GM19452 (cell line): ENCODE results near the gene TBKBP1.

Experiments
- ATAC-seq: cut with Tn5 transposase; IDR thresholded peaks from one replicate; pipeline ENCODE4 v1.9.1; 2021; ENCODE audit not compliant: unreplicated experiment

The TBKBP1 gene

DNA sequence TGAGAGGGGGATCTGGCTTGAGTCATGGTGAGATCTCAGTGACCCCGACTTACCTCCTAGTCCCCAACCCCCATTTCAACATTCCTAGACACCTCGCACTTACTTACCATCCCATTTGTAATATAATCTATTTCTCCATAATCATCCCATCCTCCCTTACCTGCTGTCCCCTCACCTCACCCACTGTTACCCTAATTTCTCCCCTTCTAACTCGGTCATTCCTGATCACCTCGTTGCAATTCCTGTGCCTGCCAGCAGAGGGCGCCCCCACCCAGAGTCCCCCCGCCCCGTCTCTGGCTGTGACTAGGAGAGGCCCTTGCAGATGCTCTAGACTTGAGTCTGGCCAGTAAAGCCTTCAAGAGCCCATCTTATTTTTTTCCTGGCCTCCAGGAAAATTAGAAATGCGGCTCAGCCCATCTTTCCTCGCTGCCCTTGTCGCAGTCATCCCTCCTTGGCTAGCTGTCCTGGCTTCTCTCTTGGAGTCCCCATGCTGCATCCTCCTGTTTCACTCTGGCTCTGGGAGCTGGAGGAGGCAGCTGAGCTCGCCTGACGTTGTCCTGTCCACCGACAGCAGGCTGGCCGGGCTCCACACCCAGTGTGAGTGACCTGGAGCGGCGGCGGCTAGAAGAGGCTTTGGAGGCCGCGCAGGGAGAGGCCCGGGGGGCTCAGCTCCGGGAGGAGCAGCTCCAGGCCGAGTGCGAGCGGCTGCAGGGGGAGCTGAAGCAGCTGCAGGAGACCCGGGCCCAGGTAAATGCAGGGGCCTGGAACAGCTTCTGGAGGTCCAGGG, 5.0 kb downstream of the TBKBP1 start:
- ATAC-seq: no peak

DNA sequence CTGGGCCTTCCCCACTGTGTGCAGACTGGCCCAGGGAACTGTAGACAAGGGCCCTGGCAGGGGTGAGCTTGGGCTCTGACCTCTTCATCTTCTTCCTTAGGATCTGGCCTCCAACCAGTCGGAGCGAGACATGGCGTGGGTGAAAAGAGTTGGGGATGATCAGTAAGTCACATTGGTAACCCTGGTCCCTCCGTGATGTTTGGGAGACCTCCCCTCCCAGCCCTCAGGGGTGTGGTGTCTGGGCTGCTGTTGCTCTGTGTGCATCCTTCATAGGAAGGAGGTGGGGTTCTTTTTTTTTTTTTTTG, 5.5 kb downstream of the TBKBP1 start:
- ATAC-seq: no peak

- no peak for ATAC-seq
Measured at GRCh38 chr17:47700471-47701449, 6.8 kb downstream of the TBKBP1 start.

- no peak for ATAC-seq
Measured at GRCh38 chr17:47701608-47702007, 7.6 kb downstream of the TBKBP1 start.

DNA sequence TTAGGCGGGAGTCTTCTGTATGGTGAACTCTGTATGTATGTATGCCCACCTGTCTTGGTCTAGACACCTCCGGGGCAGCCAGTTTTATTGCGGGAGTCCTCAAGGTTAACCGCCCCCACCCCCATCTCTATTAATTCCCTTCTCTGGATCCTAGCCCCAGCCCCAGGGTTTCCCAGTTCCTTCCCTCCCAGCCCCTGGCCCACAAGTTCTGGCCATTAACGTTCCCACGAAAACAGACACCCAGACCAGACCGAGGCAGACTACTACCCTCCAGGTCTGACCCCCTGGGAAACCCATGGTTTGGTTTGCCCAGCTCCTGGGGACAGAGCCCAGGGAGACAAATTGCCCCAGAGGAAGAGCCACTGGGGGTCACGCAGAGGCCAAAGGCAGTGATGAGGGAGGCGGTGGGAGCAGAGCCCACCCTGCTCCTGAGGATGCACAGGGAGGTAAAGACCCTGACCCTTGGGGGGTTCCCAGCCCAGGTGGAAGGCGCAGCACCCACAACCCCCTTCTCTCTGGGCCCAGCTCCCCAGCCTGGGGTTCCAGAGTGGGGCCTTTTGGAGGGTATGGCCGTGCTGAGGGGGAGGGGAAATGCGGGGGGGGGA, 8.5 kb downstream of the TBKBP1 start:
- ATAC-seq: no peak

- no peak for ATAC-seq
Measured at GRCh38 chr17:47703191-47703591, 9.2 kb downstream of the TBKBP1 start.

- ATAC-seq: no peak
Measured at GRCh38 chr17:47703671-47704070, 9.7 kb downstream of the TBKBP1 start.

DNA sequence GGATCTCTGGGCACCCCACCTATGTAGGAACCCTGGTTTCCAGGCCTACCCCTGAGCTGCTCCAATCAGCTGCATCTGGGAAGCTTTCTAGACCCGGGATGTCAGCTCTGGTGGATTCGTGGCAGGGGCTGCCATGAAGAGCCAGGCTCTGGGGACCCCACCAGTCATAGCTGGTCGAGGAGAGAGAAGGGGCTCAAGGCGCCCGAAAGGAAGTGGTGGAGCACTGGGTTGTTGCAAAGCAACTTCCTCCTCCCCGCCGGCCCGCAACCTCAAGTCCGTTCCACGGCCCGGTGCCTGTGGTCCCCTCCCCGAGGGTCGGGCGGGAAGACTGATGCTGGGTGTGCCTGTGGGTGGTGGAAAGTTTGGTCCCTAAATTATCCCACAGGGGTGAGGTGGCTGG, 10.2 kb downstream of the TBKBP1 start:
- no peak for ATAC-seq

GRCh38 chr17:47704736-47705135, 10.8 kb downstream of the TBKBP1 start:
- ATAC-seq: no peak

DNA sequence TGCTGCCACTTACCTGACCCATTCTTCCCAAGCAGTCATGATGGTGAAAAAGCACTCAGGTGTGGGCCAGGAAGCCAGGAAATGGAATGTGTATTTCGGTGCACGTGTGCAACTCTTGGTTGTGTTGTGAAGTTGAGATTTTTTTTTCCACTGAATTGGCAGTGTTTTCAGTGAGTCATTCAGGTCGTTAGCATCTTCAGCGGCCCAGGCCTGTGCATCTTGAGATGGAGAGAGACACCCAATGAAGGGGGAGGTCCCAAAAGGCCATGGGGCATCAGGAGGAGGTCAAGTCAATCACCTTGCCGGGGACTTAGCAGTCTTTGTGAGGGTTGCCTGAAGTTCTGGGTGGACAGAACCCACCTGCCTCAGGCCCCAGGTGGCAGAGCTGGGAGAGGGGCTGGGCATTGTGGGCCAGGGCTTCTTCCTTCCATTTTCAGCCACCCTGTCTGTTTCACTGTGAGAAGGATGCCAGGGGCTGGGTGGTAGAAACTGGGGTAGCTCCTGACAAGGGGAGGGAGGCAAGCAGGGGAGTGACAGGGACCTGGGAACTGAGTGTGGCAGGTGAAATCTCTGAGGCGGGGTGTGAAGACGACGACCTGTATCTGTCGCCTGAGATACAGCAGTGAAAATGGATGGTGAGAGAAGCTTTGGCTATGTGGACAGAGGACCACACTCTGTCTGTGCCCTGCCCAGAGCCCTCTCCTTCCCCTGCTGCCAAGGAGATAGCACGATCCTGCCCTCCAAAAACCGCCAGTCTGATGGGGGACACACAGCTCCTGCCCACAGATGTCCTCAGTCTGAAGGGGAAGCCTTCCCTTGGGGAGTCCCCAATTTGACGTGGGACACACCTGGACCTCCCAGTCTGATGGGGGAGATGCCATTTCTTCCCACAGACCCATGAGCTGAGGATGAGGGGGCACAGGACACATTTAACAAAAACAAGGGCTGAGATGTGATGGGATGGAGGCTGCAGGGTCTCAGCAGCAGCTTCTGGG, 11.9 kb downstream of the TBKBP1 start:
- ATAC-seq: no peak

GRCh38 chr17:47707056-47707804, 13.3 kb downstream of the TBKBP1 start:
- no peak for ATAC-seq

DNA sequence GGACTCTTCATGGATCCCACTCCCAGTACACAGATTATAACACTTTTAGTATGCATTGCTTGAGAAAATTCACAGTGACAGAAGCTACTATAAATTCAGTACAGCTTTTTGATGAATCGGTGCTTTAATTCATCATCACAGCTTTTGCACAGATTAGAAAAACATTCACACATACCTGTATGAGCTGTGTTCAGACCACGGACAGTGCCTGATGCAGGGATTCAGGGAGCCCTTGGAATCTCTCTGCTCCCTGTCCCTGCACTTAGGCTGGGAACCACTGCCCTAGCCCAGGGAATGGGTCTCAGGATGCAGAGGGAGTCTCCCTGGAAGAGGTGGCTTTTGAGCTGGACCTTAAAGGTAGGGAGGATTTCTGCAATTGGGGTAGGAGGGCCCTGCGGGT, 13.9 kb downstream of the TBKBP1 start:
- no peak for ATAC-seq

DNA sequence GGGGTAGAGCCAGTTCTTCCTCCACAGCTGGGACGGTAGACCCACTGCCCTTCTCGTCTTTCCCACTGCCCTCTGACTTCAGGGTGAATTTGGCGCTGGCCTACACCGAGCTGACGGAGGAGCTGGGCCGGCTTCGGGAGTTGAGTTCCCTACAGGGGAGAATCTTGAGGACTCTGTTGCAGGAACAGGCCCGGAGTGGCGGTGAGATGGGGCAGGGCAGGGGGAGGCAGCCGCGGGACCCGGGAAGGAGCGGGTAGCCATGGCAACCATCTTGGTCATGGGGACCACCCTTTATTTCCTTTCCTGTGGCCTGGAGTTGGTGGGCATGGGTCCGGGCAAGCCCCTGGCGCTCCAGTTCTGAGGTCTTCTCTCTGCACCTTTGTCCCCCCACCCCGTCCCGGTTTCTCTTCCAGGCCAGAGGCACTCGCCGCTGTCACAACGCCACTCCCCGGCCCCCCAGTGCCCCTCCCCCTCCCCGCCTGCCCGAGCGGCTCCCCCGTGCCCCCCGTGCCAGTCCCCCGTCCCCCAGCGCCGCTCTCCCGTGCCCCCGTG, 14.4 kb downstream of the TBKBP1 start:
- no peak for ATAC-seq

GRCh38 chr17:47708864-47709541, 15.0 kb downstream of the TBKBP1 start:
- no peak for ATAC-seq

GRCh38 chr17:47709594-47709993, 15.6 kb downstream of the TBKBP1 start:
- ATAC-seq: no peak

DNA sequence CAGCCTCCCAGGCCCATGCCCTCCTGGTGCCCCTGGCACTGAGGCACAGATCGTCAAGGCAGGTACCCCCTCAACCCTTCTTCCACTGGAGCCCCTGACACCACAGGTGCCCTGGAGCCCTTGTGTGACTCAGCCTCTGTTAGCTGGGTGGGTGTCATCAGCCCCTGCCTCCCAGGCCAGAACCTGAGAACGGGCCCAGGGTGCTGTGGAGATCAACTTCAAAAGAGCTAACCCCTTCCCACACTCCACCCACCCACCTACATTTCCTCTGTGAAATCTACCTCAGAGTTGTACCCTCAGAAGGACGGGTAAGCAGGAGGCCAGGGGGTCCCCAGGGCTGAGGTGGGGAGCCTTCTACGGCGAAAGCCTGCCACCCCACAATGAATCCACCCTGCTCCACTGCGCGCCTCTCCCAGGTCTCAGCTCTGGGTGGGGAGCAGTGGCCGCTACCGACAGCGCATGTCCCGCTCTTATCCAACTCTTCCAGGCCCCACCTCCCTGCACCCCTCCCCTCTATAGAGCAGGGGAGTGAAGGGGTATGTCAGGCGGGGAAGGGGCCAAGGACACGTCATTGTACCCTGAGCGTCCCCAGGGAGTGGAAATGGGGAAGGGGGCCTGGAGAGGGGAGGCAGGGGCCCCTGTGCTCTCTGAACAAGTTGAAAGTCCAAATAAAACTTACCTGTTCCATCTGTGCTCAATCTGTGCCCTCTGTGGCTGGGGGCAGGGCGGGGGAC, 17.6 kb downstream of the TBKBP1 start:
- ATAC-seq: no peak

- ATAC-seq: no peak
Measured at GRCh38 chr17:47712330-47713023, 18.5 kb downstream of the TBKBP1 start.
